Measurements from ENCODE around the gene PTGES3. TPM values are rescaled to one million over a fixed set of nuclear protein-coding genes. Genes with fewer than 3 reads are reported as not detected.
"Not testable (repeated sequence)": the region's sequence is repeated elsewhere in the genome, so short reads cannot be mapped to it uniquely, and the experiment has no call there.

Gene PTGES3
- total RNA-seq (2014; rRNA removed; shearing (Covaris generic)), result 84.7 and 112 TPM in 2 replicates

- Histone ChIP-seq H3K4me1 (replicated peaks) (peaks cover 20% of the 10 kb centered on the region), H3K27ac (peak within 1 kb of the TSS; percentile 92), H3K27me3 (replicated peaks) (no peaks in the 10 kb centered on the region), H3K36me3 (peaks cover 40% of the 10 kb centered on the region), H3K9me3 (replicated peaks) (peaks cover 6% of the 10 kb centered on the region; the same call in 1 of the 2 replicates), H3K4me3 (peak within 1 kb of the TSS; percentile 74)
- peak; percentile 98 to 99 for DNase-seq (ENCODE audit: low read depth in 1 of 2, low spot score in 2 of 2)
Observed at GRCh38 chr12:56688129-56688845, at the start of gene PTGES3. PTGES3 (minus strand) TSS chr12:56688284; CDS start chr12:56687999, 285 bp downstream.

GRCh38 chr12:56728139-56728861 is 40.2 kb upstream of the PTGES3 start:
- no peak overlapping the region for H3K4me3 ChIP-seq
- no peak overlapping the region for H3K27ac ChIP-seq
- no peak for DNase-seq (ENCODE audit: low read depth in 1 of 2, low spot score in 2 of 2)
- no peaks in the 10 kb centered on the region for H3K27me3 ChIP-seq (replicated peaks)
- peaks cover 12% of the 10 kb centered on the region for H3K4me1 ChIP-seq (replicated peaks)
- peaks cover 43% of the 10 kb centered on the region for H3K36me3 ChIP-seq
- H3K9me3 ChIP-seq (replicated peaks), result no peaks in the 10 kb centered on the region

- H3K9me3 ChIP-seq (replicated peaks); H3K27me3 ChIP-seq (replicated peaks); H3K4me3 ChIP-seq; DNase-seq (ENCODE audit: low read depth in 1 of 2, low spot score in 2 of 2): not testable (repeated sequence)
- Histone ChIP-seq H3K27ac (peak overlapping the region; percentile 58), H3K36me3 (peaks cover 55% of the 10 kb centered on the region), H3K4me1 (replicated peaks) (peaks cover 22% of the 10 kb centered on the region)
Observed at GRCh38 chr12:56726196-56726675, 38.2 kb upstream of the PTGES3 start.

- peaks cover 22% of the 10 kb centered on the region for H3K4me1 ChIP-seq (replicated peaks)
Observed at GRCh38 chr12:56725723-56726102, 37.6 kb upstream of the PTGES3 start.

GRCh38 chr12:56724972-56725722 is 37.1 kb upstream of the PTGES3 start, which contains the start of gene NACA:
NACA (minus strand) TSS chr12:56725299; CDS start chr12:56724521, 778 bp downstream.
- H3K4me3 ChIP-seq, result peak within 1 kb of the TSS; percentile 61
- H3K4me1 ChIP-seq (replicated peaks), result peaks cover 22% of the 10 kb centered on the region
- H3K9me3 ChIP-seq (replicated peaks), result no peaks in the 10 kb centered on the region
- peak; percentile 95 to 99 for DNase-seq (ENCODE audit: low read depth in 1 of 2, low spot score in 2 of 2)
- H3K36me3 ChIP-seq, result peaks cover 58% of the 10 kb centered on the region
- H3K27me3 ChIP-seq (replicated peaks), result no peaks in the 10 kb centered on the region
- peak within 1 kb of the TSS; percentile 58 for H3K27ac ChIP-seq

More at GRCh38 chr12:56725723-56726102, 37.6 kb upstream of the PTGES3 start:
- H3K27me3 ChIP-seq (replicated peaks), result no peaks in the 10 kb centered on the region
- peaks cover 56% of the 10 kb centered on the region for H3K36me3 ChIP-seq
- H3K9me3 ChIP-seq (replicated peaks), result no peaks in the 10 kb centered on the region
- no peak for DNase-seq (ENCODE audit: low read depth in 1 of 2, low spot score in 2 of 2)
- H3K27ac ChIP-seq, result peak overlapping the region; percentile 58
- peak overlapping the region; percentile 61 for H3K4me3 ChIP-seq

- H3K36me3 ChIP-seq, result peaks cover 58% of the 10 kb centered on the region
- no peaks in the 10 kb centered on the region for H3K27me3 ChIP-seq (replicated peaks)
- peaks cover 22% of the 10 kb centered on the region for H3K4me1 ChIP-seq (replicated peaks)
- peak overlapping the region; percentile 61 for H3K4me3 ChIP-seq
- peak overlapping the region; percentile 58 for H3K27ac ChIP-seq
- no peak for DNase-seq (ENCODE audit: low read depth in 1 of 2, low spot score in 2 of 2)
- no peaks in the 10 kb centered on the region for H3K9me3 ChIP-seq (replicated peaks)
Observed at GRCh38 chr12:56724701-56724971, 36.6 kb upstream of the PTGES3 start.

- peak overlapping the region; percentile 61 for H3K4me3 ChIP-seq
- peaks cover 59% of the 10 kb centered on the region for H3K36me3 ChIP-seq
Observed at GRCh38 chr12:56723889-56724700, 36.0 kb upstream of the PTGES3 start.

GRCh38 chr12:56723352-56723751 is 35.3 kb upstream of the PTGES3 start:
- no peak for DNase-seq (ENCODE audit: low read depth in 1 of 2, low spot score in 2 of 2)
- H3K36me3 ChIP-seq, result peaks cover 64% of the 10 kb centered on the region
- no peaks in the 10 kb centered on the region for H3K9me3 ChIP-seq (replicated peaks)
- H3K4me1 ChIP-seq (replicated peaks), result peaks cover 22% of the 10 kb centered on the region
- H3K27me3 ChIP-seq (replicated peaks), result no peaks in the 10 kb centered on the region
- no peak overlapping the region for H3K27ac ChIP-seq
- H3K4me3 ChIP-seq, result peak overlapping the region; percentile 61

More at GRCh38 chr12:56723889-56724700, 36.0 kb upstream of the PTGES3 start:
- peak overlapping the region; percentile 58 for H3K27ac ChIP-seq
- no peaks in the 10 kb centered on the region for H3K27me3 ChIP-seq (replicated peaks)
- H3K4me1 ChIP-seq (replicated peaks), result peaks cover 22% of the 10 kb centered on the region
- peak in 1 of 2 experiments; percentile 20 for DNase-seq (ENCODE audit: low read depth in 1 of 2, low spot score in 2 of 2)
- H3K9me3 ChIP-seq (replicated peaks), result no peaks in the 10 kb centered on the region

GRCh38 chr12:56722832-56723231 is 34.7 kb upstream of the PTGES3 start:
- no peak for DNase-seq (ENCODE audit: low read depth in 1 of 2, low spot score in 2 of 2)
- no peak overlapping the region for H3K4me3 ChIP-seq
- no peak overlapping the region for H3K27ac ChIP-seq
- H3K9me3 ChIP-seq (replicated peaks), result no peaks in the 10 kb centered on the region
- H3K36me3 ChIP-seq, result peaks cover 64% of the 10 kb centered on the region
- H3K27me3 ChIP-seq (replicated peaks), result no peaks in the 10 kb centered on the region
- peaks cover 22% of the 10 kb centered on the region for H3K4me1 ChIP-seq (replicated peaks)

- Histone ChIP-seq H3K27ac (0 out of 2 replicates have a peak overlapping the region, but pooled peaks have one; percentile 12), H3K36me3 (peaks cover 67% of the 10 kb centered on the region), H3K9me3 (replicated peaks) (no peaks in the 10 kb centered on the region), H3K4me1 (replicated peaks) (peaks cover 22% of the 10 kb centered on the region), H3K4me3 (no peak overlapping the region), H3K27me3 (replicated peaks) (no peaks in the 10 kb centered on the region)
- DNase-seq (ENCODE audit: low read depth in 1 of 2, low spot score in 2 of 2), result no peak
Observed at GRCh38 chr12:56721721-56722120, 33.6 kb upstream of the PTGES3 start.

GRCh38 chr12:56721216-56721615 is 33.1 kb upstream of the PTGES3 start:
- Histone ChIP-seq H3K36me3 (peaks cover 72% of the 10 kb centered on the region), H3K9me3 (replicated peaks) (no peaks in the 10 kb centered on the region), H3K4me3 (no peak overlapping the region), H3K27me3 (replicated peaks) (no peaks in the 10 kb centered on the region), H3K27ac (0 out of 2 replicates have a peak overlapping the region, but pooled peaks have one; percentile 12), H3K4me1 (replicated peaks) (peaks cover 22% of the 10 kb centered on the region)
- no peak for DNase-seq (ENCODE audit: low read depth in 1 of 2, low spot score in 2 of 2)

- no peak for DNase-seq (ENCODE audit: low read depth in 1 of 2, low spot score in 2 of 2)
- H3K36me3 ChIP-seq, result peaks cover 77% of the 10 kb centered on the region
- no peaks in the 10 kb centered on the region for H3K9me3 ChIP-seq (replicated peaks)
- H3K27me3 ChIP-seq (replicated peaks), result no peaks in the 10 kb centered on the region
- H3K4me1 ChIP-seq (replicated peaks), result peaks cover 19% of the 10 kb centered on the region
- no peak overlapping the region for H3K27ac ChIP-seq
- no peak overlapping the region for H3K4me3 ChIP-seq
Observed at GRCh38 chr12:56720731-56721151, 32.7 kb upstream of the PTGES3 start.

GRCh38 chr12:56719056-56719455 is 31.0 kb upstream of the PTGES3 start:
- H3K27ac ChIP-seq, result no peak overlapping the region
- H3K4me1 ChIP-seq (replicated peaks), result peaks cover 16% of the 10 kb centered on the region
- no peaks in the 10 kb centered on the region for H3K9me3 ChIP-seq (replicated peaks)
- no peak overlapping the region for H3K4me3 ChIP-seq
- peaks cover 84% of the 10 kb centered on the region for H3K36me3 ChIP-seq
- no peaks in the 10 kb centered on the region for H3K27me3 ChIP-seq (replicated peaks)
- no peak for DNase-seq (ENCODE audit: low read depth in 1 of 2, low spot score in 2 of 2)
